Neutrophil (primary cell): ENCODE data around the gene VTI1A.

ENCODE experiments used
- H3K27ac ChIP-seq: fragments of 200-600 bp; sonication (generic); 2 replicates; pipeline ENCODE4 v1.5.1; 2016; ENCODE audit warnings: mild to moderate bottlenecking, moderate library complexity
- H3K27me3 ChIP-seq: fragments of 200-600 bp; sonication (generic); 2 replicates; pipeline ENCODE4 v1.6.0; 2016; ENCODE audit warnings: mild to moderate bottlenecking
- H3K36me3 ChIP-seq: fragments of 200-600 bp; sonication (generic); 2 replicates; pipeline ENCODE4 v1.5.1; 2017
- H3K4me1 ChIP-seq, 2 experiments: fragments of 200-600 bp in 1 of 2; sonication (generic) in 1 of 2; 1 replicate in 1 of 2; 2 replicates in 1 of 2; pipeline versions ENCODE4 v1.5.1 to v1.6.1; 2013 to 2016; ENCODE audit warnings: low read depth in 1 of 2, low read length in 1 of 2, mild to moderate bottlenecking in 1 of 2, moderate library complexity in 1 of 2; ENCODE audit not compliant: control insufficient read depth in 1 of 2, insufficient read depth in 1 of 2
- H3K4me3 ChIP-seq, 2 experiments: fragments of 200-600 bp in 1 of 2; sonication (generic) in 1 of 2; 1 replicate in 1 of 2; 2 replicates in 1 of 2; pipeline ENCODE4 v1.5.1; 2013 to 2016; ENCODE audit warnings: low read depth in 1 of 2, low read length in 1 of 2, mild to moderate bottlenecking in 1 of 2, moderate library complexity in 1 of 2
- H3K9me3 ChIP-seq: fragments of 200-600 bp; sonication (generic); 2 replicates; pipeline ENCODE4 v1.5.1; 2016
- CTCF ChIP-seq: fragments of 200-600 bp; sonication (generic); IDR thresholded peaks from 2 replicates; pipeline ENCODE4 v1.5.1; 2016; ENCODE audit warnings: antibody characterized with exemption

VTI1A gene

GRCh38 chr10:112557197-112557596 is 110.2 kb downstream of the VTI1A start:
- no peak overlapping the region for H3K4me3 ChIP-seq
- H3K27me3 ChIP-seq: no peaks in the 10 kb centered on the region
- H3K27ac ChIP-seq: no peak overlapping the region
- no peaks in the 10 kb centered on the region for H3K36me3 ChIP-seq
- no peaks in the 10 kb centered on the region for H3K9me3 ChIP-seq
- H3K4me1 ChIP-seq: no peaks in the 10 kb centered on the region
- TF ChIP-seq CTCF: no peak

GRCh38 chr10:112558476-112559142 is 111.6 kb downstream of the VTI1A start:
- Histone ChIP-seq H3K27ac (no peak overlapping the region), H3K9me3 (no peaks in the 10 kb centered on the region), H3K4me1 (no peaks in the 10 kb centered on the region), H3K36me3 (no peaks in the 10 kb centered on the region), H3K27me3 (no peaks in the 10 kb centered on the region), H3K4me3 (no peak overlapping the region)
- no peak for TF ChIP-seq CTCF

- no peaks in the 10 kb centered on the region for H3K4me1 ChIP-seq
- H3K36me3 ChIP-seq: no peaks in the 10 kb centered on the region
- H3K27ac ChIP-seq: no peak overlapping the region
- H3K27me3 ChIP-seq: no peaks in the 10 kb centered on the region
- TF ChIP-seq CTCF: no peak
- no peak overlapping the region for H3K4me3 ChIP-seq
- no peaks in the 10 kb centered on the region for H3K9me3 ChIP-seq
Measured at GRCh38 chr10:112559349-112559748, 112.3 kb downstream of the VTI1A start.

- H3K4me1 ChIP-seq: no peaks in the 10 kb centered on the region
- H3K9me3 ChIP-seq: no peaks in the 10 kb centered on the region
- no peaks in the 10 kb centered on the region for H3K27me3 ChIP-seq
- no peak overlapping the region for H3K27ac ChIP-seq
- no peaks in the 10 kb centered on the region for H3K36me3 ChIP-seq
- H3K4me3 ChIP-seq: no peak overlapping the region
- TF ChIP-seq CTCF: no peak
Measured at GRCh38 chr10:112562122-112562521, 115.1 kb downstream of the VTI1A start.

- H3K36me3 ChIP-seq: no peaks in the 10 kb centered on the region
- no peak for TF ChIP-seq CTCF
- H3K27me3 ChIP-seq: no peaks in the 10 kb centered on the region
- H3K27ac ChIP-seq: no peak overlapping the region
- no peaks in the 10 kb centered on the region for H3K9me3 ChIP-seq
- H3K4me1 ChIP-seq: no peaks in the 10 kb centered on the region
- H3K4me3 ChIP-seq: no peak overlapping the region
Measured at GRCh38 chr10:112562809-112563663, 116.0 kb downstream of the VTI1A start.
